DMS 273 treated with DMSO at 0.1 percent for 48 hours (cell line): ENCODE results near the gene COL9A1.

Experiments
- DNase-seq: peaks from one replicate; lab custom pipeline; 2025; lab: John Stamatoyannopoulos, UW

Gene COL9A1

DNA sequence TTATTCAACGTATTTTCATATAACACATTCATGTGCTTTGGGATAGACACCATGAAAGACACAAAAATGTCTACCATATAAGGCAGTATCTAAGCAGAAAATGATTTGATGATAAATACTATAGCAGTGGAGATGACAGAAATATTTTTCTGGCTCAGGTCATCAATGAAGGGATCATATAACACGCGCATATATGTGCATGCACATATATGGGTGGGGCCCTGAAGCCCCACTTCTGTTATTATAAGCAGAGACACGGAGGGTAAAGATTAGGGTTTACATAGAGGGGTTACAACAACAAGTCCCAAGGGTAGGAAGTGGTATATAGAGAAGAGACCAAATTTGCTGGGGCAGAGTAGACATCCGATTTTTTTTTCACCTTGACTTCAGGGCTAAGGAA, 16.0 kb downstream of the COL9A1 start:
- DNase-seq: no peak

DNA sequence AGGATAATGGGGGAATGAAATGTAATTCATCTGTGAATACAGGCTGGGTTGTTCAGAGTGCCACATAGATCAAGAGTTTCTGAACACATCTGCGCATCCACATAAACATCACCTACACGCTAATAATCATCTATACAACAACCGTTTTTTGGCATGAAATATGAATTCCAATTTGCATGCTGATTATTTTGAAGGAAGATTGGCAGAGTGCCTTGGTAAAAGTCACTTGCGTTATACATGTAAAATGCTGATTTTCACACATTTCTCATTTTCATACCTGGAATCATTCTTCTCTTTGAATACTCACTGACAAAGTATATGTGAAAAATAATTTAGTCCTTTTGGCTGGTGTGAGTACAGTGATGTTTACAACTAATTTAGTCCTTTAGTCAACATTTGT, 17.7 kb downstream of the COL9A1 start:
- DNase-seq: no peak

DNA sequence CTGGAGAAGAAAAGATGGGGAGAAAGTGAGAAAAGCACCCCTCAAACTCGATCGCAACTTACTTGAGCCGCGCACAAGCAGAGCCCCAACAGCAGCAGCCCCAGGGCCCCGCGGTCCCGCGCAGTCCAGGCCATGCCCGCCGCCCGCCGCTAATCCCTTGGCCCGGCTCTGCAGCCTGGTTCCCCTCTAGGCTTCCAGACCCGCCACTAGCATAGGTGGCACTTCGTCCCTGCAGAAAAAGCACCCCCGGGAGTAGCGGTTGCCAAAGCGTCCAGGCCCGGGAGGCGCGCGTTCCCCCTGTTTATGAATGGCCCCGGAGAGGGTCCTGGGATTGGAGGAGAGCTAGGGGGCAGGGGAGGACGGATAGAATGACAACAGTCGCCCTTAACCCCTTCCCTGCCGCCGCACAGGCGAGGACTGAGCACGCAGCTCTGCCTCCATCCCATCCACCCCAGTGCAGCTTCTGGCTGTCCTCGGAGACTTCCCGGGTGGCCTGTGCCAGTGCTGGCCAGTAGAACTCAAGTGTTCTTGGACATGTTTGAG, 19.9 kb downstream of the COL9A1 start:
- no peak for DNase-seq

DNA sequence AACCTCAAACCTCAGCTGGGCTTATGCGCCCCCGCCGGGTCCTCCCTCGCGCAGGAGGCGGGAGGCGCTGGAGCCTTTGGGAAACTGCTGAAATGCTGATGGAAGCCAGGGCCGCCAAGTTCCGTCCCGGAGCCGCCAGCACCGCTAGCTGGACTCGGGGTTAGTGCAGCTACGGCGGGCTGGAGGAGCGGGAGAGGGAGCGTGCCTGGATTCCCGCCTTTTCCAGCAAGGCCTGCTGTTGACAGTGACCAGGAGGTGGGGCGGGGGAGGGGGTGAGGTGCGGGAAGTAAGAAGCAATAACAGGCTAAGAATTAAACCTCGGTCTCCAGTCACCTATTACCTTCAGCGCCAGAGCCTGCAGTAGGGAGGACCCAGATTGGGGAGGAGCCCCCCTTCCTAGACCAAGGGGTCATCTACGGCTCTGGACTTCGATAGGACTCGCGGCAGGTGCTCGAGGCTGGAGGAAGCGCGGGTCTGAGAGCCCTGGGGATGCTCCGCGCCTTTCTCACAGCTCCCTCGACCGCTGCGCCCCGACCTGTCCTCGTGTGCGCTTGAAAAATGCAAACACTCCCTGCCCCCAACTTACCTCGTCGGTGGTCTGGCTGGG, 20.5 kb downstream of the COL9A1 start:
- DNase-seq: no peak

DNA sequence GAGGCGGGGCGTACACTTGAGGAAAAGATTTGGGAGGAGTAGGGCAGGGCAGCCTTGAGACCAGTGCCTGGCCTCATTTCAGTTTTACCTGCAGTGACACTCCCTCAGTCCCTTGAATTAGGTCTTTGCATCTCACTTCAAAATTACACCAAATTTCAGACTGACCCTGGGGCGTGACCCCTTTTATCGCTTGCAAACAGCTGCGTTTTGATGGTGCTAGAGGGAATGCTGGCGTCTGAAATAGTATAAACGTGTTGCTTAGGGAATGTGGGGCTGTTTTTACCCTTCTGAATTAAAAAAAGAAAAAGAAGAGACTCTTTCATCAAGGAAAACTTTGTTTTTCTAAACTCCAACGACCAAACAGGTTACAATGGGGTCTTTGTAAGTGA, 21.0 kb downstream of the COL9A1 start:
- DNase-seq: no peak

DNA sequence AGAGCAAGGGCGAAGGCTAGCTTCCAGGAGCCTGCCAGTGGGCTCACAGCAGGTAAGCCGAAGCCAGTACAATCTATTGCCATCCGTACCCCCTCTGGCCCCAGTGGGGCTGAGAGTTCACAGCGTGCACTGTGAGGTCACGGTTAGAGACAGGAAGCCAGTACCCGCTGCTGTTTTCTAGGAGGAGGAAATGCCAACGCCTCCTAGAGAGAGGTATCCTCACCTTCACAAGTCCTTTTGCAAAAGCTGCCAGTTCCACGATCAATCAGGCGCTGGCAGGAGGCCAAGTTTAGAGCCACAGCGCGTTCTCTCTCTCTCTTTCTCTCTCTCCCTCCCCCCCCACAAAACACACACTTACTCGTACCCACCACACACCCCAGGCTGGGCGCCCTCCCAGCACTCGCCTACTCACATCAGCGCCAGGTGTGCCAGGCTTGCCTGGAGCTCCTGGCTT, 22.5 kb downstream of the COL9A1 start:
- DNase-seq: no peak

DNA sequence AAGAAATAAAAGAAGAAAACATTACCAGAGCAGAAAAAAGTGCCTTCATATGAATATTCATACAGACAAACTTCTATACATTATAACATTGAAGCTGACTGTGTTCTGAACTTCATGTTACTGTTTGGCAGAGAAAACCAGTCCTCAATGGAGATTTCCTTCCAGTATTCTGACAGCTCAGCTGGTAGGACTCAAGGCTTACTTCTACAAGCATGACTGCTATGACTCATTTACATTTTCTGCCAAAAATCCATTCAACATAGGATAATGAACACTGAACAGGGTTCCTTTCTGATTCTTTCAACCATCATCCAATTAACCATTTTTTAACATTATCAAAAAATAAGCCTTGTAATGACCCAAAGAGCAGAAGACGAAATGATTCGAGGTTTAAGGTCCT, 25.4 kb downstream of the COL9A1 start:
- no peak for DNase-seq

DNA sequence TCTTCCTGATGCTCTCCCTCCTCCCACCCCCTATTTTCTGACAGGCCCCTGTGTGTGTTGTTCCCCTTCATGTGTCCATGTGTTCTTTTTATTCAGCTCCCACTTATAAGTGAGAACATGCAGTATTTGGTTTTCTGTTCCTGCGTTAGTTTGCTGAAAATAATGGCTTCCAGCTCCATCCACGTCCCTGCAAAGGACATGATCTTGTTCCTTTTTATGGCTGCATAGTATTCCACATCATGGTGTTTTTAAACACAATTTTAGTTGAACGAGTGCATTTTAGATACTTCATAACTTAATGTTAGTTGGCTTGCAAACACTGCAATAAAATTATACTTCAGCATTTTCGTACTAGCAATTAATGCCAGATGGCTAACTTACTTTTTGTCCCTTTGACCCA, 28.5 kb downstream of the COL9A1 start:
- DNase-seq: no peak

DNA sequence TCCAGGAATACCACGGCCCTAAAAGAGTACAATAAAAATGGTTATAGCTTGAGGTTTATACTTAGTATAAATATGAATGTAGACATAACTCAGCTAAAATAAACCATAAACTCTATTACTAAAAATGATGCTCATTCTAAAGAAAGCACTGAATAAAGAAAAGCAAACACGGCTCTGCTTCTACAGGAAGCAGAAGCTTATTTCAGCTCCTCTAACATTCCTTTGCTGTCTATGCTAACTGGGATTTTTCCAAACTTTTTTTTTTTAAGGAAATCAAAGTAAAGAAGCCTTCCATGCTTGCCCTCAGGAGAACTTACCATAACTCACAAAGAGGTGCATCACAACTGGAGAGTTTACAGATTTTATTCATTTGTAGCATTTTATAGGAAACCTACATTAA, 30.8 kb downstream of the COL9A1 start:
- DNase-seq: no peak

DNA sequence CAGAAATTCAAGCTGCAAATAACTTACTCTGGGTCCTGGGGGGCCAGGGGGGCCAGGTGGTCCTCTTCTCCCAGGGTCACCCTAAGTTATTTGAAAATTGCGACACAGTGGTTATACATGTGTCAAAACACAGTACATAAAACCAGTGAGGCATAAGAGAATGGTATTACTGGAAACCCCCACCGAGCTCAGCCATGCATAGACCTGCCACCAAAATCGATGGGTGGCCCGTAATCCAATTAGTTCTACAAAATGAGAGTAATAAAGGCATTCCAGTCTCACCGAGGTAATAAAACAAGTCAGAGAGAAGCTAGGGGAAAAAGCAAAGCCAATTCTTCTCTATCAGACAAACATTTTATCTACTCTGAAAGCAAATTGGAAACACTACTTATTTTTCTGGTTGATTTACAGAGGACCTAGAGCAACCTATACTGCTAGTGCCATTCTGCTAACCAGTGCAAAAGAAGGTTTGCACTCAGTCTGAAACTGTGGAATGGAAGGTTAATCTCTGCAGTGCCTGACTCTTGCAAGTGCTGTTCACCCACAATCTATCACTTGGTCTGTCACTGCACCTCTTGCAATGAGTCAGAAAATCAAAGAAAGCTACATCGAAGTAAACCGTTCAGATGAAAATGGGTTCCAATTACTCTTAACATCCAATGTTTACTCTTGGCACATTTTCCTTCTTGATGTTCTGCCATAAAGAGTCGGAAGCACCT, 32.4 kb downstream of the COL9A1 start:
- no peak for DNase-seq

DNA sequence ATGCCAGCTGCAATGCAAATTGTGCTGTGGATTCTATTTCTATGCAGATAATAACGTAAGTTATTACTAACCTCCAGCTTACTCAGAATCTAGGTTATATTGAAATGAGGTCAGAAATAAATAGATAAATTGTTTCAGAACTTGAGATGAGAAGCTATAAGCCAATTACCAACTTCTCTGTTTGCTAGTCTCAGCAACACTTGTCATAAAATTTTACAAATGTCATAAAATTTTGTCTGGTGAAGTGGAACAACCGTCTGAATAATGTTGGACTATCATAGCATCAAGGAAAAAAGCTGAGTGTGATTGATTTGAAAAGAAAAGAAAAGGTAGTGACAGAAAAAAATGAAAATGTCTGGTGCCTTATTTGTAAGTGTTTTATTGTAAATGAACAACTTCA, 36.7 kb downstream of the COL9A1 start:
- no peak for DNase-seq

DNA sequence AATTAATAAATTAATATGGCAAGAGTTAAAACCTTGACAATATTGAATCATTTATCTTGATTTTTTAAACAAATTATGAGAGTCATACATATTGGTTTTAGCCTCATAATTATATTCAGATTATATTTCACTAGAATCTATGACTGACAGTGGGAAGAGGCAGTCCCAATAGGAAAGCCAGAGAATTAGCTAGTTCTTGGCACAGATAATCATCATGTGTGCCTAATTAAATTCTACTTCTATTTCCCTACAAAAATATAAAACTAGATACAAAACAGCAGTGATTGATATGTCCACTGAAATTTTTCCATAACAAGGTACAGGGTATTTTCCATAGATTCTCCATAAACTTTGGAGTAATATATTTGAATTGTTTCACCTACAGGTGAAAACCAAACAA, 38.6 kb downstream of the COL9A1 start:
- no peak for DNase-seq

DNA sequence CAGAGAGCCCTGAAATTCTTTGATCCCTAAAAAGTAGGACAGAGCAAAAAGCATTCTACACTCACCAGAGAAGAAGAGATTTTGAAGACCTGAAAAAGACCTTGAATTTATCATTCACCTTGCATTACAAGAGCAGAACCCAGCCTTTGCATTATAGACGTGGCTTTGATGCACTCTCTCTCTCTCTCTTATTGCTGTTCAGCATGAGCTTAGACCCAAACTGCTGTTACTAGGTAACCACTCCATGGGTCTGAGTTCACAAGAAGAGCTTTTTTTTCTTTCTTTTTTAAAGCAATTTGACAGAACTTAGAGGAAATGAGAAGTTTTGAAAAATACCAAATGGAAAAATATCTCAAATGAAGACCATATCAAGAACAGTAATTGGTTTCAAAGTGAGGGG, 44.4 kb downstream of the COL9A1 start:
- no peak for DNase-seq

DNA sequence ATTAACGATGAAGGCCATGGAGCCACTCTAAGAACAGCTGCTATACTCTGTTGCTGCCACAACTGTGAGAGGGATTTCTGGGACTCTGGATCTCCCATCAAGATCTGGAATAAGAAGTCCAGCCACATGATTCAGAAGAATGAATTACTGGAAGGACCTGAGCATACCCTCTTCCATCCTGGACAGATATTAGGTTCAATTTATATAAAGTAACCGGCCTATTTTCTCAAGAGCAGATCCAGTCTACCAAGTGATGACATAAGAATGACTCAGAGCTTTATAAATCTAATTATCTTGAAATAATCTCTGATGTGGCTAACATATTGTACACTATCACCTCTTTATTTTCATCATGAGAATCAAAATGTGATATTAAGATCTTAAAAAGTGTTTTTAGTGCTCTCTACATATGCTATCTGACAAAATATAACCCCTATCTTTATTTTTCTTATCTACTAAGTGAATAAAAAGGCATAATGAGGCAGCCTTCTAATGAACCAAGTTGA, 45.1 kb downstream of the COL9A1 start:
- DNase-seq: no peak

DNA sequence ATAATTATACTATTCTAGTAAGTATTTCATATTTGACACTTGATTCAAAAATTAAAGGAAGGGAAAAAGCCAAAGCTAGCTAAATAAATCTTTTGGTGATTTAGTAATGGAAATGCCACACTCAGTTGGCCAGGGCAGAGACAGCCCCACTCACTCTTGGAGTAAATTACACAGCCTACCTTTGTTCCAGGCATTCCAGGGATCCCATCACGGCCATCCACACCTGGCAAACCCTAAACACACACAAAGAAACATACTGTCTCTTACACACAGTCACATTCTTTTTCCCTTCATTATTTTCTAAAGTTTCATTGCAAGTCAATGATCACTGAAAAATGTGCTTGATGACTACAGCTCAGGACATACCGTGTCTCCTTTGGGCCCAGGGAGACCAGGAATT, 48.1 kb downstream of the COL9A1 start:
- no peak for DNase-seq

DNA sequence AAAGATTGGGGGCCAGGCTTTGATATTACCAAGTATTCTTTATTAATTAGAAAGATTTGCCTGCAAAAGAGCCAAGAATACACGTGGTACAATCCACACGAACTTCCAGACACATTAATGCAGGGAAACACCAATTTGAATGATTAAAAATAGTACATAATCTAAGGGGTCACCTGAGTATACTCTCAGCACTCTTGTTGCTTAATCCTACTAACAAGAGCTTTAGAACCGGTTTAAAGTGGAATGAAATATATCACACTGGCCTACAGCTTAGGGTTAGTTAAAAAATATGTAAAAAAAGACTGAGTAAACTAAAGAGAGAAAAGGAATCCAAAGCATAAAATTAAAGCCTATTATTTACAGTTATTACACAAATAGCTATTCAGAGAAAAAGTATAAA, 49.0 kb downstream of the COL9A1 start:
- DNase-seq: no peak

DNA sequence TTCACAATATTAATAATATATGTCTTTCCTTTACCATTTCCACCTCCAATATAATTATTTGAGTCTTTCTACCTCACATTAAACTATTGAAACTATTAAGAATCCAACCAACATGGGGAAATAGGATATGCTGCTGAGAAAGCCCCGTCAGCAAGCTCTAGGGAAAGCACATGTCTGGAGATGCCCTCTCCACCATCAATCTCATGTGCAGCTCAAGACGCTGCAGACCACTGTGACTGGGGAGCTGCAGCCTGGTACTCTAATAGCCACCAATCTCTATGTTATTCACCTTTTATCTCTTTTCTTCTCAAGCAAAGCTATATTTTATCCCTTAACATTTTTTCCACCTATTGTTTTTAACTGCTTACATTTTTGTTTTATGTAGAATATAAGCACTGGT, 50.3 kb downstream of the COL9A1 start:
- no peak for DNase-seq

DNA sequence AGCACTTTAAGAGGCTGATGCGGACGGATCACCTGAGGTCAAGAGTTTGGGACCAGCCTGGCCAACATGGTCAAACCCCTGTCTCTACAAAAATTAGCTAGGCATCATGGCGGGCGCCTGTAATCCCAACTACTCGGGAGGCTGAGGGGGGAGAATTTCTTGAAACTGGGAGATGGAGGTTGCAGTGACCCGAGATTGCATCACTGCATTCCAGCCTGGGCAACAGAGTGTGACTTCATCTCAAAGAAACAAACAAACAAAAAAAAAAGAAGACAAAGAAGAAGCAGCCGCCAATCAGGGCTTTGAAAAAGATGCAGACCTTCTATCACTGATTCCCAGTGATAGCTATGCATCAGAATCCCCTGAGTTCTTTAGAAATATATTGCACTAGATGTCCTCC, 56.8 kb downstream of the COL9A1 start:
- DNase-seq: no peak

DNA sequence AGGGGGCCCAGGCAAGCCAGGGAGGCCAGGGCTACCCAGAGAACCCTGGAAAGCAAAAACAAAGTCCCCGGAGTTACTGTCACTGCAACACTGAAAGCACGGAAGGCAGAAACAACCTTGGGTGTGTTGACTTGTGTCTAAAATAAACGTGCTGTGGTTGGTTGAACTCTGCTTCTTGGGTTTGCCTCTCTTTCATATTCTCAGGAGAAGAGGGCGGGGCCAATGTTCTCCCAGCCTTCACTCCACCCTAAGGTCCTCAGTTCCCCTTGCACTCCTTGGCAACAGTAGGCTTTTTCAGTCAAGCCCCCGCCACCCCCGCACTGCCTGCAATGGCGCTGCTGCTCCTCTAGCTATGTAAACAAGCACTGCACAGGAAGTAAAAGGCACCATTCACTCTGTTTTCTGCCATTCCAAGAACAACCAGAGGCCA, 60.9 kb downstream of the COL9A1 start:
- DNase-seq: no peak

DNA sequence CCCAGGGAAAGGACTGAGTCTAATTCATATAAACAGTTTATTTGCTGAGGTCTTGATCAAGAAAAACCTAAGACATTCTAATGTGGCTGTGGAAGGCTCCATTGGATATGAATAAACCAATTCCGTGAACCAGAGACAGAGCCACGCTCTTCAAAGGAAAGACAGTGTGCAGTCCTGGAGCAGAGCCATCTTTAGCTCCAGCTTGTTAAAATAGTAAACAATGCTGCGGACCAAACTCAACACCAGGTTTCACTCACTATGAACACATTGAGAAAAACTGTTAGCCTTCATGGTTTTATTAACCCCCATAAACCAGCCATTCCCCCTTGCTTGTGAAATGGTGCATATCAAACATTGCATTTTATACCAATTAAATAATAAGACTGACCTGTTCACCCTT, 61.9 kb downstream of the COL9A1 start:
- DNase-seq: no peak

DNA sequence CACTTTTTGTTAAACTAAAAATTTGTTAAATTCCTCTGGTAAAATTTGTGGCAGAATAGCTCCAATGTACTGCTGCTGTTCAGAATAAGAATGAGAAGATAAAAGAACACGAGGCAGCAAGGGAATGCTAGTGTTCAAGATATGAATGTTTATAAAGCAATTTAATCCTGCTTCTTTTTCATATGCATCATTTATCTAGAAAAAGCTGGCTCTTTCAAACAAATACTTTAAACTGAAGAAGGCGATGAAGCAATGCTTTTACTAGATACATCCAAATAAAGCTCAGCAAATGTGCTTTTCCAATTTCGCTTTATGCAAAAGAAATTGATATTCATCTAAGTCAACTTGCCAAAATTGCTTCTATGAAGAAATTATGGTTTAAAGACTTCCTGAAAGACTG, 66.5 kb downstream of the COL9A1 start:
- no peak for DNase-seq

DNA sequence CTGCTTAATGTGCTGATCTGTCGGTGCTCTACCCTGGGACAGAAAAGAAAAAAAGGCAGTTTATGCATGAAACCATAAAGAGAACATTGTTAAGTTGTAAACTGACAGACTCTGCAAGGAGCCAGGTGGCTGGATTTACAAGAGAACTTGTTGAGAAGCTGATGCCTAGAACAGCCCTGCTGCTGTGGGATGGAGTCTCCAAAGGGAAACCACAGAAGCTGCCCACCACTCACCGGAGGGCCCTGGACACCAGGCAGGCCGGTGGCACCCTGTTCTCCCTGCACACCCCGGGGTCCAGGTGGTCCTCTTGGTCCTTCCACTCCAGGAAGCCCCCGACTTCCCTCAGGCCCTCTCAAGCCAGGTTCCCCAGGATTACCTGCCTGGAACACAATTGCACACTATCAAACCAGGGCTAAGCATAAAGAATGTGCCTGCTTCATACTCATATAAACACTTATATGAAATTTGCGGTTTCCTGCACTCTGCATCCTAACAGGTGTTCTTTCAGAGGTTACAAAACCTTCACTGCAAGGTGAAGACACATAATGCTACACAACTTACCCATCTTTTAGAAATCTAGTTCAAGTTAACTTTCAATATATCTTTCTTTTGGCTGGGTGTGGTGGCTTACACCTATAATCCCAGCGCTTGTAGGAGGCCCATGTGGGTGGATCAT, 68.2 kb downstream of the COL9A1 start:
- DNase-seq: no peak

DNA sequence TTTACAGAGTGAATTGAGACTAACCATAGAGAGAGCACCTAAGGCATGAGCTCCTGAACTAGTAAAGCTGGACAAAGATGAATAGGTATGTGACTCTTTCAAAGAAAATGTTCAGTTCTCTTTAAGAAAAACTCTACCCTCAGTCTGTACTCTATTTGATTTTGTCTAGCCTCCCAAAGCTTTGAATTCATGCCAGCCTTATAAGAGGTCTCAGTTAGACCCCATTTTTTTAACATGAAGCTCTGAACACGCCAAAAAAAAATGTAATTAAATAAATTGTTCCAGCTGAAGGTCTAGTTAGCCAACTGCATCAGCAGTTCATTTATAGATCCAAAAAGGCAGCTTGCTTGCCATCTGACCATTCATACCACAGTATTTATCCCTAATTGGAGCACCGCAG, 71.6 kb downstream of the COL9A1 start:
- DNase-seq: no peak
